ENCODE measurements around the gene GPSM1. TPM values are rescaled to one million over a fixed set of nuclear protein-coding genes. Genes with fewer than 3 reads are reported as not detected.

Gene GPSM1
- total and polyA plus RNA-seq, 4 donors, result 0.11 to 2.9 (median 1.6) TPM

DNA sequence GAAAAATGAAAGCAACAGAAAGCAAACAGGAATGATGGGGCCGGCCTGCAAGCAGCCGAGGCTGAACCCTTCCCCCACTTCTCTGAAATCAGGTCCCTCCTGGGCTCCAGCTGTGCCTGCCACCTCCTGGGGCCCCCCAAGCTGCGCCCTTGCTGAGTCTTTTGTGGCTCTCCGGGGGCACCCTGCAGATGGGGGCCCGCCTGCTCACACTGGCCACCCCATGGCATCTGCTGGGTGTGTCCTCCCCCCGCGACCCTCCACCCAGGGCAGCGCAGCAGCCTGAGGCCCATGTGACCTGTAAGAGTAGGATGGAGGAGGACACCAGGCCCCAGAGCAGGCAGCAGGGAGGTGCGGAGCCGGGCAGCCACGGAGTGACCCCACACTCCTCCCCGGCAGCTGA, 5.7 kb downstream of the GPSM1 start:
- Histone ChIP-seq H3K4me1 (ENCODE audit: control insufficient read depth in 4 of 4, insufficient read depth in 4 of 4, low read length in 3 of 4) (peaks cover 0 to 3% (median 0%) of the 10 kb centered on the region in 4 donors), H3K27me3 (ENCODE audit: control insufficient read depth in 4 of 4, insufficient read depth in 4 of 4, low read length in 3 of 4) (no peaks in the 10 kb centered on the region), H3K27ac (ENCODE audit: low read depth in 1 of 2, low read length in 2 of 2) (no peak overlapping the region), H3K9me3 (ENCODE audit: control insufficient read depth in 4 of 4, low read length in 3 of 4) (no peaks in the 10 kb centered on the region), H3K36me3 (ENCODE audit: control insufficient read depth in 4 of 4, insufficient read depth in 3 of 4, low read depth in 1 of 4, low read length in 3 of 4) (no peaks in the 10 kb centered on the region), H3K9ac (ENCODE audit: low read depth in 1 of 2, low read length in 2 of 2) (no peak overlapping the region), H3K4me3 (ENCODE audit: low read depth in 1 of 3, low read length in 3 of 3) (no peak overlapping the region)
- TF ChIP-seq NR2F2 (IDR thresholded peaks at IDR 0.05) (no peak), YY1 (IDR thresholded peaks at IDR 0.05) (no peak), SP1 (IDR thresholded peaks at IDR 0.05) (no peak), HNF4G (IDR thresholded peaks at IDR 0.05) (no peak), RXRA (IDR thresholded peaks at IDR 0.05) (no peak), RAD21 (IDR thresholded peaks at IDR 0.05) (no peak), FOXA2 (IDR thresholded peaks at IDR 0.05) (no peak)
- TF ChIP-seq, protein P1, sequence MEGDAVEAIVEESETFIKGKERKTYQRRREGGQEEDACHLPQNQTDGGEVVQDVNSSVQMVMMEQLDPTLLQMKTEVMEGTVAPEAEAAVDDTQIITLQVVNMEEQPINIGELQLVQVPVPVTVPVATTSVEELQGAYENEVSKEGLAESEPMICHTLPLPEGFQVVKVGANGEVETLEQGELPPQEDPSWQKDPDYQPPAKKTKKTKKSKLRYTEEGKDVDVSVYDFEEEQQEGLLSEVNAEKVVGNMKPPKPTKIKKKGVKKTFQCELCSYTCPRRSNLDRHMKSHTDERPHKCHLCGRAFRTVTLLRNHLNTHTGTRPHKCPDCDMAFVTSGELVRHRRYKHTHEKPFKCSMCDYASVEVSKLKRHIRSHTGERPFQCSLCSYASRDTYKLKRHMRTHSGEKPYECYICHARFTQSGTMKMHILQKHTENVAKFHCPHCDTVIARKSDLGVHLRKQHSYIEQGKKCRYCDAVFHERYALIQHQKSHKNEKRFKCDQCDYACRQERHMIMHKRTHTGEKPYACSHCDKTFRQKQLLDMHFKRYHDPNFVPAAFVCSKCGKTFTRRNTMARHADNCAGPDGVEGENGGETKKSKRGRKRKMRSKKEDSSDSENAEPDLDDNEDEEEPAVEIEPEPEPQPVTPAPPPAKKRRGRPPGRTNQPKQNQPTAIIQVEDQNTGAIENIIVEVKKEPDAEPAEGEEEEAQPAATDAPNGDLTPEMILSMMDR (IDR thresholded peaks at IDR 0.05; ENCODE audit: low read depth, low read length, missing input control), result no peak
- TF ChIP-seq, protein P2, sequence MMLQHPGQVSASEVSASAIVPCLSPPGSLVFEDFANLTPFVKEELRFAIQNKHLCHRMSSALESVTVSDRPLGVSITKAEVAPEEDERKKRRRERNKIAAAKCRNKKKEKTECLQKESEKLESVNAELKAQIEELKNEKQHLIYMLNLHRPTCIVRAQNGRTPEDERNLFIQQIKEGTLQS (IDR thresholded peaks at IDR 0.05), result no peak
- TF ChIP-seq, protein P3, sequence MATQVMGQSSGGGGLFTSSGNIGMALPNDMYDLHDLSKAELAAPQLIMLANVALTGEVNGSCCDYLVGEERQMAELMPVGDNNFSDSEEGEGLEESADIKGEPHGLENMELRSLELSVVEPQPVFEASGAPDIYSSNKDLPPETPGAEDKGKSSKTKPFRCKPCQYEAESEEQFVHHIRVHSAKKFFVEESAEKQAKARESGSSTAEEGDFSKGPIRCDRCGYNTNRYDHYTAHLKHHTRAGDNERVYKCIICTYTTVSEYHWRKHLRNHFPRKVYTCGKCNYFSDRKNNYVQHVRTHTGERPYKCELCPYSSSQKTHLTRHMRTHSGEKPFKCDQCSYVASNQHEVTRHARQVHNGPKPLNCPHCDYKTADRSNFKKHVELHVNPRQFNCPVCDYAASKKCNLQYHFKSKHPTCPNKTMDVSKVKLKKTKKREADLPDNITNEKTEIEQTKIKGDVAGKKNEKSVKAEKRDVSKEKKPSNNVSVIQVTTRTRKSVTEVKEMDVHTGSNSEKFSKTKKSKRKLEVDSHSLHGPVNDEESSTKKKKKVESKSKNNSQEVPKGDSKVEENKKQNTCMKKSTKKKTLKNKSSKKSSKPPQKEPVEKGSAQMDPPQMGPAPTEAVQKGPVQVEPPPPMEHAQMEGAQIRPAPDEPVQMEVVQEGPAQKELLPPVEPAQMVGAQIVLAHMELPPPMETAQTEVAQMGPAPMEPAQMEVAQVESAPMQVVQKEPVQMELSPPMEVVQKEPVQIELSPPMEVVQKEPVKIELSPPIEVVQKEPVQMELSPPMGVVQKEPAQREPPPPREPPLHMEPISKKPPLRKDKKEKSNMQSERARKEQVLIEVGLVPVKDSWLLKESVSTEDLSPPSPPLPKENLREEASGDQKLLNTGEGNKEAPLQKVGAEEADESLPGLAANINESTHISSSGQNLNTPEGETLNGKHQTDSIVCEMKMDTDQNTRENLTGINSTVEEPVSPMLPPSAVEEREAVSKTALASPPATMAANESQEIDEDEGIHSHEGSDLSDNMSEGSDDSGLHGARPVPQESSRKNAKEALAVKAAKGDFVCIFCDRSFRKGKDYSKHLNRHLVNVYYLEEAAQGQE (IDR thresholded peaks at IDR 0.05), result no peak
- TF ChIP-seq, protein P4, sequence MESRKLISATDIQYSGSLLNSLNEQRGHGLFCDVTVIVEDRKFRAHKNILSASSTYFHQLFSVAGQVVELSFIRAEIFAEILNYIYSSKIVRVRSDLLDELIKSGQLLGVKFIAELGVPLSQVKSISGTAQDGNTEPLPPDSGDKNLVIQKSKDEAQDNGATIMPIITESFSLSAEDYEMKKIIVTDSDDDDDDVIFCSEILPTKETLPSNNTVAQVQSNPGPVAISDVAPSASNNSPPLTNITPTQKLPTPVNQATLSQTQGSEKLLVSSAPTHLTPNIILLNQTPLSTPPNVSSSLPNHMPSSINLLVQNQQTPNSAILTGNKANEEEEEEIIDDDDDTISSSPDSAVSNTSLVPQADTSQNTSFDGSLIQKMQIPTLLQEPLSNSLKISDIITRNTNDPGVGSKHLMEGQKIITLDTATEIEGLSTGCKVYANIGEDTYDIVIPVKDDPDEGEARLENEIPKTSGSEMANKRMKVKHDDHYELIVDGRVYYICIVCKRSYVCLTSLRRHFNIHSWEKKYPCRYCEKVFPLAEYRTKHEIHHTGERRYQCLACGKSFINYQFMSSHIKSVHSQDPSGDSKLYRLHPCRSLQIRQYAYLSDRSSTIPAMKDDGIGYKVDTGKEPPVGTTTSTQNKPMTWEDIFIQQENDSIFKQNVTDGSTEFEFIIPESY (IDR thresholded peaks at IDR 0.05), result no peak
- 91% methylated on average over 12 of the region's 12 CpGs for WGBS
- DNase-seq (ENCODE audit: low spot score), result no peak

DNA sequence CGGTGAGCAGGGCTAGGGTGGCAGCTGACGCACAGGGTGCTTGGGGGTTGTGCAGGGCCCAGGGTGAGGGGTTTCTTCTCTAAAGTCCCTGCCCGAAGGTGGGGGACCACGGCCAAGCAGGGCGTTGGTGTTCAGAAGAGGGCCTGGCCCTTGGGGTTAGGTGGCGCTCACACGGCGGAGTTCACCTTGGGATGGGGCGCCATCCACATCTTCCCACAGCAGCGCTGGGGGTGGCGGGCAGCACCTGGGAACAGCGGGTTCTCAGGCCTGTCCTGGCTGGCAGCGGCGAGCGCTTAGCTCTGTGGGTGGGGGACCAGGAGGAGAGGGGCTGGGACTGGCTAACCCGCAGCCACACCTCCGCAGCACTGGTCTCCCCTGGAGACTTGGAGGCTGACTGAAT, 6.1 kb downstream of the GPSM1 start:
- Histone ChIP-seq H3K9me3 (ENCODE audit: control insufficient read depth in 4 of 4, low read length in 3 of 4) (no peaks in the 10 kb centered on the region), H3K36me3 (ENCODE audit: control insufficient read depth in 4 of 4, insufficient read depth in 3 of 4, low read depth in 1 of 4, low read length in 3 of 4) (no peaks in the 10 kb centered on the region), H3K27ac (ENCODE audit: low read depth in 1 of 2, low read length in 2 of 2) (no peak overlapping the region), H3K27me3 (ENCODE audit: control insufficient read depth in 4 of 4, insufficient read depth in 4 of 4, low read length in 3 of 4) (no peaks in the 10 kb centered on the region), H3K4me1 (ENCODE audit: control insufficient read depth in 4 of 4, insufficient read depth in 4 of 4, low read length in 3 of 4) (no peaks in the 10 kb centered on the region), H3K9ac (ENCODE audit: low read depth in 1 of 2, low read length in 2 of 2) (no peak overlapping the region), H3K4me3 (ENCODE audit: low read depth in 1 of 3, low read length in 3 of 3) (no peak overlapping the region)
- no peak for DNase-seq (ENCODE audit: low spot score)
- 95% methylated on average over 17 of the region's 17 CpGs for WGBS
- no peak for TF ChIP-seq SP1 (IDR thresholded peaks at IDR 0.05)
- TF ChIP-seq YY1 (IDR thresholded peaks at IDR 0.05), result no peak
- TF ChIP-seq FOXA1 (IDR thresholded peaks at IDR 0.05), result no peak
- TF ChIP-seq FOXA2 (IDR thresholded peaks at IDR 0.05), result no peak
- no peak for TF ChIP-seq GABPA (IDR thresholded peaks at IDR 0.05 in 1 of 2, conservative IDR thresholded peaks at IDR 0.05 in 1 of 2)
- TF ChIP-seq NR2F2 (IDR thresholded peaks at IDR 0.05), result no peak

Measured in liver (tissue), 9 donors.